HFF-Myc (cell line): ENCODE data around the gene TH.

ENCODE experiments used
- DNase-seq: peaks from one replicate; pipeline ENCODE4 v3.0.0-alpha.2; 2011; ENCODE audit warnings: low read depth; ENCODE audit errors: extremely low read depth
- H3K4me3 ChIP-seq: replicated peaks from 2 replicates; pipeline ENCODE4 v1.5.1; 2011; ENCODE audit warnings: low read depth, mild to moderate bottlenecking, control low read depth, low read length
- CTCF ChIP-seq: IDR thresholded peaks from 2 replicates; pipeline ENCODE4 v1.5.1; 2012; ENCODE audit warnings: mild to moderate bottlenecking, low read depth, low read length, control low read depth; ENCODE audit errors: missing control alignments

TH gene

GRCh38 chr11:2171591-2172003 is at the start of gene TH:
Gene TH, minus strand, starts transcription at chr11:2171815. Its CDS starts 29 bp downstream, at chr11:2171786.
- no peak within 1 kb of the TSS for H3K4me3 ChIP-seq
- no peak for TF ChIP-seq CTCF
- no peak for DNase-seq

GRCh38 chr11:2221024-2221423 is 49.4 kb upstream of the TH start:
- no peak overlapping the region for H3K4me3 ChIP-seq
- TF ChIP-seq CTCF = no peak
- DNase-seq = no peak

- DNase-seq = no peak
- no peak for TF ChIP-seq CTCF
- H3K4me3 ChIP-seq = no peak overlapping the region
These were observed 48.7 kb upstream of the TH start for GRCh38 chr11:2220173-2220771.

- H3K4me3 ChIP-seq = no peak overlapping the region
- no peak for DNase-seq
- TF ChIP-seq CTCF = no peak
These were observed 47.9 kb upstream of the TH start for GRCh38 chr11:2219318-2220017.

- DNase-seq = no peak
- H3K4me3 ChIP-seq = no peak overlapping the region
- no peak for TF ChIP-seq CTCF
These were observed 46.5 kb upstream of the TH start for GRCh38 chr11:2218031-2218633.

- no peak for DNase-seq
- TF ChIP-seq CTCF = no peak
- H3K4me3 ChIP-seq = no peak overlapping the region
These were observed 45.8 kb upstream of the TH start for GRCh38 chr11:2217211-2218030.
